CD4-positive, CD25-positive, alpha-beta regulatory T cell (primary cell): ENCODE results near the gene ASIC2. TPM values are rescaled to one million over a fixed set of nuclear protein-coding genes. Genes with fewer than 3 reads are reported as not detected.
"Not testable (repeated sequence)": the region's sequence is repeated elsewhere in the genome, so short reads cannot be mapped to it uniquely, and the experiment has no call there.

Experiments
- ATAC-seq, 2 donors: fragments of 150-1000 bp; cut with Tn5 transposase; one replicate each; pipeline ENCODE4 v1.10.0; 2021; ENCODE audit warnings: low read depth in 2 of 2, moderate number of reproducible peaks in 2 of 2, moderate library complexity in 1 of 2
- DNase-seq, 3 donors: peaks; one replicate each; pipeline versions ENCODE4 v3.0.0 to v3.0.0-alpha.2; 2012 to 2022; ENCODE audit warnings: mixed read lengths in 1 of 3
- H3K27ac ChIP-seq: one replicate; pipeline ENCODE4 v1.7.0; 2013; ENCODE audit warnings: mild to moderate bottlenecking, low read length; ENCODE audit not compliant: insufficient read depth, poor library complexity, severe bottlenecking
- H3K27me3 ChIP-seq: one replicate; pipeline ENCODE4 v1.7.0; 2013; ENCODE audit warnings: low read length; ENCODE audit not compliant: control insufficient read depth, insufficient read depth
- H3K36me3 ChIP-seq: one replicate; pipeline ENCODE4 v1.7.0; 2013; ENCODE audit warnings: mild to moderate bottlenecking, low read length, moderate library complexity; ENCODE audit not compliant: control insufficient read depth, insufficient read depth
- H3K4me1 ChIP-seq: 2 replicates; pipeline ENCODE4 v1.7.0; 2013; ENCODE audit warnings: mild to moderate bottlenecking, low read length; ENCODE audit not compliant: insufficient read depth, control insufficient read depth, poor library complexity, severe bottlenecking
- H3K4me3 ChIP-seq: one replicate; pipeline ENCODE4 v1.7.0; 2013; ENCODE audit warnings: low read depth, mild to moderate bottlenecking, low read length, moderate library complexity
- H3K9me3 ChIP-seq, 2 experiments: 1 replicate in 1 of 2; 2 replicates in 1 of 2; pipeline ENCODE4 v1.7.0; 2013; ENCODE audit warnings: low read length in 2 of 2, mild to moderate bottlenecking in 1 of 2, moderate library complexity in 1 of 2; ENCODE audit not compliant: control insufficient read depth in 2 of 2
- H3K27ac Mint-ChIP-seq, 3 donors: one replicate each; pipeline ENCODE4 v1.8.0; 2020 to 2022; ENCODE audit warnings: mild to moderate bottlenecking in 3 of 3, mixed read lengths in 3 of 3, moderate library complexity in 2 of 3
- H3K27me3 Mint-ChIP-seq: one replicate; pipeline ENCODE4 v1.8.0; 2022; ENCODE audit warnings: mild to moderate bottlenecking, mixed read lengths
- H3K36me3 Mint-ChIP-seq: one replicate; pipeline ENCODE4 v1.8.0; 2020; ENCODE audit warnings: mixed read lengths
- H3K4me1 Mint-ChIP-seq, 4 donors: one replicate each; pipeline ENCODE4 v1.8.0; 2020 to 2022; ENCODE audit warnings: mixed read lengths in 4 of 4, mild to moderate bottlenecking in 1 of 4
- H3K4me3 Mint-ChIP-seq, 4 donors: one replicate each; pipeline ENCODE4 v1.8.0; 2020 to 2022; ENCODE audit warnings: mild to moderate bottlenecking in 4 of 4, mixed read lengths in 4 of 4, moderate library complexity in 3 of 4
- H3K9me3 Mint-ChIP-seq, 7 donors: one replicate each; pipeline ENCODE4 v1.8.0; 2020 to 2022; ENCODE audit warnings: mixed read lengths in 7 of 7, mild to moderate bottlenecking in 3 of 7, moderate library complexity in 2 of 7
- polyA plus RNA-seq, 4 donors: library from polyadenylated mRNA; unstranded; fragments of 300-500 nt; fragmentation: Illumina TruSeq; gene quantifications; one replicate each; pipeline ENCODE4 v1.2.3, GENCODE V29; 2021
- total RNA-seq: library from RNA; stranded (reverse); gene quantifications from one replicate; pipeline ENCODE4 v1.2.3, GENCODE V29; 2022

The ASIC2 gene
- total and polyA plus RNA-seq, 5 donors from 2014 or later, result not detected

DNA sequence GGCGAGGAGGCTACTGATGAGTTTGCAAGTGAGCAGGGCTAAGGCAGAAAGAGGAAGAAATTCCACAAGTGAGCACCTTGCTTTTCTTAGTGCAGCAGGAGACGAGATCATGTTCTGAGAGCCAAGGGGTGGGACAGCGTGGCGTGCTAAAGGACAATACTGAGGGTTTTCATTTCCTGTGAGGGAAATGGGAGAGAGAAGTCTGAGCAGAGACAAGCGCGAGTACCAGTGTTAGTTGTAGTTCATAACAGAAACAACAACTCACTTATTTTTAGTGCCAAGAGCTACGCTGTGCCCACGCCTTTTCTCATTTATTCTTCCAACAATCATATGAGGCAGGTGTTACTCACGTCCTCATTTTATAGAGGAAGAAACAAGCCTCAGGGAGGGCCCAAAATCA, 299.1 kb downstream of the ASIC2 start:
- no peak for DNase-seq
- Mint-ChIP-seq H3K9me3 (peaks cover 0 to 4% (median 0%) of the 10 kb centered on the region in 7 donors), H3K27ac (no peak overlapping the region), H3K4me1 (peaks cover 0 to 5% (median 2%) of the 10 kb centered on the region in 4 donors), H3K27me3 (peaks cover 6% of the 10 kb centered on the region), H3K36me3 (no peaks in the 10 kb centered on the region), H3K4me3 (no peak overlapping the region)
- Histone ChIP-seq H3K36me3 (no peaks in the 10 kb centered on the region), H3K4me3 (no peak overlapping the region), H3K4me1 (peaks cover 5% of the 10 kb centered on the region), H3K9me3 (peaks cover 0 to 4% of the 10 kb centered on the region in 2 experiments), H3K27me3 (peaks cover 3% of the 10 kb centered on the region), H3K27ac (no peak overlapping the region)
- ATAC-seq, result no peak

DNA sequence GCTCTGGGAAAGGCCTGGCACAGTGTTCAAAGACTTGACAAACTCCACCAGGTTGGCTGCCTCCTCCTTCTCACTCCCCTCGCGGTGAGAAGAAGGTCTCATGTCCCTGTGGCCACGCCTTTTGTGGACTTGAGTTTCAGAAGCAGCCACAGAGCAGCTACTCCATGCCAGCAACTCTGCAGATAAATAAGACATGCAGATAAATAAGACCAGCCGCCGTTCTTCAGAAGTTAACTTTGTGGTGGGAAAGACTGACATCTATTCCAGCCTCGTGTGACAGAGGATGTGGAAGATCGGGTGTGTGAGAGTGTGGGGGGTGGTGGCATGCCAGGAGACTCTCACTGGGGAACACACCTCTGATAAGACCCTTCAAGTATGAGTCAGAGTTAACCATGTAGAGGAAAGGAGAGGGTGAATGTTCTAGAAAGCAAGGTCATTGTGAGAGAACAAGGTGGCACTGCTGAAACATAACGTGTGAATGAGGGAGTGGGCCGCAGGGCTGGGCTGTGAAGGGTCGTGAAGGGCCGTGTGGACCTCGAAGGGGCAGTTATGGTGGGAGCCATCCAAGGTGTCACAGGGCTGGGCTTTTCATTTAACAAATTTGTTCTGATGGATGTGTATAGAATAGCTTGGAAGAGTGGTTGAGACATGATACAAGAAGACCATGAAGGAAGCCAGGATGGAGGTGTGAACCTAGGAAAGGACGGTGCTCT, 300.6 kb downstream of the ASIC2 start:
- H3K4me1 Mint-ChIP-seq, result no peaks in the 10 kb centered on the region
- no peak overlapping the region for H3K27ac ChIP-seq
- no peaks in the 10 kb centered on the region for H3K36me3 Mint-ChIP-seq
- no peak for DNase-seq
- no peak overlapping the region for H3K4me3 ChIP-seq
- H3K9me3 ChIP-seq, result peaks cover 0 to 8% of the 10 kb centered on the region in 2 experiments
- no peaks in the 10 kb centered on the region for H3K27me3 ChIP-seq
- H3K9me3 Mint-ChIP-seq, result peaks cover 0 to 16% (median 1%) of the 10 kb centered on the region in 7 donors
- H3K27me3 Mint-ChIP-seq, result no peaks in the 10 kb centered on the region
- H3K4me1 ChIP-seq, result no peaks in the 10 kb centered on the region
- no peak overlapping the region for H3K27ac Mint-ChIP-seq
- H3K4me3 Mint-ChIP-seq, result no peak overlapping the region
- H3K36me3 ChIP-seq, result no peaks in the 10 kb centered on the region
- no peak for ATAC-seq

DNA sequence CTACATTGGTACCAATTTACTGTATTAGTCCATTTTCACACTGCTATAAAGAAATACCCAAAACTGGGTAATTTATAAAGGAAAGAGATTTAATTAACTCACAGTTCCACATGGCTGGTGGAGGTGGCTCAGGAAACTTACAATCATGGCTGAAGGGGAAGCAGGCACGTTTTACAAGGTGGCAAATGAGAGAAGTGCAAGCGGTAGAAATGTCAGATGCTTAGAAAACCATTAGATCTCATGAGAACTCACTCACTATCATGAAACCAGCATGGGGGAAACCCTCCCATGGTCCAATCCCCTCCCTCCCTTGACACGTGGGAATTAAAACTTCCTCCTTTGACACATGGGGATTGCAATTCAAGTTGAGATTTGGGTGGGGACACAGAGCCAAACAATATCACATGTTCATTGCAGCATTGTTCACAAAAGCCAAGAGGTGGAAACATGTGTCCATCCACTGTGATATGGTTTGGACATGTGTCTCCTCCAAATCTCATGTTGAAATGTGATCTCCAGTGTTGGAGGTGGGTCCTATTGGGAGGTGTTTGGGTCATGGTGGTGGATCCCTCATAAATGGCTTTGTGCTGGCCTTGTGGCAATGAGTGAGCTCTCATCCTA, 304.5 kb downstream of the ASIC2 start:
- no peaks in the 10 kb centered on the region for H3K36me3 ChIP-seq
- H3K36me3 Mint-ChIP-seq, result no peaks in the 10 kb centered on the region

DNA sequence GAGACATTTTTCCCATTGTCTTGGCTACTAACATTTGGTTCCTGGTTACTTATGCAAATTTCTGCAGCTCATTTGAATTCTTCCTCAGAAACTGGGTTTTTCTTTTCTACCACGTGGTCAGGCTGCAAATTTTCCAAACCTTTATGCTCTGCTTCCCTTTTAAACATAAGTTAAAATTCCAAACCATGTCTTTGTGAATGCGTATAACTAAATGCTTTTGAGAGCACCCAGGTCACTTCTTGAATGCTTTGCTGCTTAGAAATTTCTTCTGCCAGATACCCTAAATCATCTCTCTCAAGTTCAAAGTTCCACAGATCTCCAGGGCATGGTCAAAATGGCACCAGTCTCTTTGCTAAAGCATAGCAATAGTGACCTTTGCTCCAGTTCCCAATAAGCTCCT, 305.2 kb downstream of the ASIC2 start:
- not testable (repeated sequence) for ATAC-seq, H3K4me3 ChIP-seq, H3K36me3 Mint-ChIP-seq, H3K27me3 Mint-ChIP-seq, H3K4me1 Mint-ChIP-seq, H3K4me1 ChIP-seq, H3K27me3 ChIP-seq, H3K4me3 Mint-ChIP-seq, H3K27ac Mint-ChIP-seq, H3K27ac ChIP-seq, H3K36me3 ChIP-seq, DNase-seq, H3K9me3 ChIP-seq
- peaks cover 0 to 25% (median 2%) of the 10 kb centered on the region in 7 donors for H3K9me3 Mint-ChIP-seq

More for the DNA sequence above, 304.5 kb downstream of the ASIC2 start:
- peaks cover 0 to 8% of the 10 kb centered on the region in 2 experiments for H3K9me3 ChIP-seq
- ATAC-seq (no peak), DNase-seq (no peak)
- Mint-ChIP-seq H3K27ac (no peak overlapping the region), H3K27me3 (no peaks in the 10 kb centered on the region), H3K4me3 (no peak overlapping the region), H3K9me3 (peaks cover 0 to 25% (median 2%) of the 10 kb centered on the region in 7 donors), H3K4me1 (no peaks in the 10 kb centered on the region)
- no peaks in the 10 kb centered on the region for H3K4me1 ChIP-seq
- no peak overlapping the region for H3K27ac ChIP-seq
- H3K4me3 ChIP-seq, result no peak overlapping the region
- no peaks in the 10 kb centered on the region for H3K27me3 ChIP-seq

DNA sequence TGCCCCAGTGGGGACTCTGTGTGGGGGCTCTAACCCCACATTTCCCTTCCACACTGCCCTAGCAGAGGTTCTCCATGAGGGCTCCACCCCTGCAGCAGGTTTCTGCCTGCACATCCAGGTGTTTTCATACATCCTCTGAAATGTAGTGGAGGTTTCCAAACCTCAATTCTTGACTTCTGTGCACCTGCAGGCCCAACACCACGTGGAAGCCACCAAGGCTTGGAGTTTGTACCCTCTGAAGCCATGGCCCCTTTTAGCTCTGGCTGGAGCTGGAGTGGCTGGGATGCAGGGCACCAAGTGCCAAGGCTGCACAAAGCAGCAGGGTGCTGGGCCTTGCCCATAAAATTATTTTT, 305.7 kb downstream of the ASIC2 start:
- not testable (repeated sequence) for H3K36me3 Mint-ChIP-seq, H3K4me3 Mint-ChIP-seq, H3K4me3 ChIP-seq, H3K36me3 ChIP-seq, H3K27me3 Mint-ChIP-seq, DNase-seq, H3K9me3 ChIP-seq, H3K27me3 ChIP-seq, H3K27ac Mint-ChIP-seq, H3K4me1 Mint-ChIP-seq, ATAC-seq, H3K27ac ChIP-seq, H3K4me1 ChIP-seq
- peaks cover 0 to 26% (median 4%) of the 10 kb centered on the region in 7 donors for H3K9me3 Mint-ChIP-seq

DNA sequence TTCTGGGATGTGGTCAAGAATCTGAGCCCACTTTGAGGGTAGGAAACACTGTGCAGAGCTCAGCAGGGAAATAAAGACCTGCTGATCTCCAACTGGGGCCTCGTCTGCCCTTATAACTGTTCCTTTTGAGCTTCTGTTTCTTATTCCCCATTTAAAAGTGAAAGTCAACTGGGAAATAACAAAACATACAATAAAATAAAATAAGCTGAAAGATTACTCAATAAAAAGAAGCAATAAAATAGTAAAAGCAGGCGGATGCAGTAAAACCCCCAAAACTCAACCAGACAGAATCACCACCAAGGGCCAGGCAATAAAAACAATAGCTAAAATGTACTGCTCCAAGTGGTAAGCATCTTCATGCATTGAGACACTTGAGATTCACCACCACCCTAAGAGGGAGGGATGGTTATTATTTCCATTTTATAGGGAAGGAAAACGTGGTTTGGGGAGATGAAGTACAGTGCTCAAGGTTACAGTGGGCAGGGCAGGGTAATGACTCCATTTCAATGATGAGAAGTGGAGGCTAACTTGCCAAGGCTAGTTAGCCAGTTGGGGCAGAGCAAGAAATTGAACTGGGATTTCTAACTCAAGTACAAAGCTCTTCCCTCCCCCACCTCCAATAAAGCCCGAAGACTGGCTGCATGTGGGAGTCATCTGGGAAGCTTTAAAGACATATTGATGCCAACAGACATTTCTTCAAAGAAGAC, 307.9 kb downstream of the ASIC2 start:
- H3K4me1 Mint-ChIP-seq, result no peaks in the 10 kb centered on the region
- no peak overlapping the region for H3K4me3 Mint-ChIP-seq

DNA sequence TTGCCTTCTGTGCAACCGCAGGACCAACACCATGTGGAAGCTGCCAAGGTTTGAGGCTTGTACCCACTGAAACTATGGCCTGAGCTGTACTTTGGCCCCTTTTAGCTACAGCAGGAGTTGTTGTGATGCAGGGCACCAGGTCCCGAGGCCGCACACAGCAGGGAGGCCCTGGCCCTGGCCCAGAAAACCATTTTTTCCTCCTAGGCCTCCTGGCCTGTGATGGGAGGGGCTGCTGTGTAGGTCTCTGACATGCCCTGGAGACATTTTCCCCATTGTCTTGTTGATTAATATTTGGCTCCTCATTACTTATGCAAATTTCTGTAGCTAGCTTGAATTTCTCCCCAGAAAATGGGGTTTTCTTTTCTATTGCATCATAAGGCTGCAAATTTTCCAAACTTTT, 311.5 kb downstream of the ASIC2 start:
- not testable (repeated sequence) for H3K4me3 ChIP-seq, H3K4me1 Mint-ChIP-seq, H3K27me3 ChIP-seq, H3K27ac Mint-ChIP-seq, H3K36me3 Mint-ChIP-seq, H3K27me3 Mint-ChIP-seq, ATAC-seq, H3K4me3 Mint-ChIP-seq, DNase-seq, H3K36me3 ChIP-seq, H3K4me1 ChIP-seq, H3K27ac ChIP-seq
- peaks cover 0 to 10% of the 10 kb centered on the region in 2 experiments for H3K9me3 ChIP-seq
- H3K9me3 Mint-ChIP-seq, result peaks cover 0 to 15% (median 7%) of the 10 kb centered on the region in 7 donors

More for the DNA sequence above, 307.9 kb downstream of the ASIC2 start:
- no peaks in the 10 kb centered on the region for H3K27me3 Mint-ChIP-seq
- no peak overlapping the region for H3K4me3 ChIP-seq
- H3K36me3 ChIP-seq, result no peaks in the 10 kb centered on the region
- peaks cover 0 to 19% of the 10 kb centered on the region in 2 experiments for H3K9me3 ChIP-seq
- H3K27ac Mint-ChIP-seq, result no peak overlapping the region
- no peaks in the 10 kb centered on the region for H3K27me3 ChIP-seq
- peaks cover 0 to 36% (median 7%) of the 10 kb centered on the region in 7 donors for H3K9me3 Mint-ChIP-seq
- DNase-seq (no peak), ATAC-seq (no peak)
- H3K4me1 ChIP-seq, result no peaks in the 10 kb centered on the region
- no peak overlapping the region for H3K27ac ChIP-seq
- H3K36me3 Mint-ChIP-seq, result no peaks in the 10 kb centered on the region
